ENCODE data around the gene PIM3.
A peak's percentile ranks its signal among the peaks of the same experiment; 100 is the strongest.

The PIM3 gene

DNA sequence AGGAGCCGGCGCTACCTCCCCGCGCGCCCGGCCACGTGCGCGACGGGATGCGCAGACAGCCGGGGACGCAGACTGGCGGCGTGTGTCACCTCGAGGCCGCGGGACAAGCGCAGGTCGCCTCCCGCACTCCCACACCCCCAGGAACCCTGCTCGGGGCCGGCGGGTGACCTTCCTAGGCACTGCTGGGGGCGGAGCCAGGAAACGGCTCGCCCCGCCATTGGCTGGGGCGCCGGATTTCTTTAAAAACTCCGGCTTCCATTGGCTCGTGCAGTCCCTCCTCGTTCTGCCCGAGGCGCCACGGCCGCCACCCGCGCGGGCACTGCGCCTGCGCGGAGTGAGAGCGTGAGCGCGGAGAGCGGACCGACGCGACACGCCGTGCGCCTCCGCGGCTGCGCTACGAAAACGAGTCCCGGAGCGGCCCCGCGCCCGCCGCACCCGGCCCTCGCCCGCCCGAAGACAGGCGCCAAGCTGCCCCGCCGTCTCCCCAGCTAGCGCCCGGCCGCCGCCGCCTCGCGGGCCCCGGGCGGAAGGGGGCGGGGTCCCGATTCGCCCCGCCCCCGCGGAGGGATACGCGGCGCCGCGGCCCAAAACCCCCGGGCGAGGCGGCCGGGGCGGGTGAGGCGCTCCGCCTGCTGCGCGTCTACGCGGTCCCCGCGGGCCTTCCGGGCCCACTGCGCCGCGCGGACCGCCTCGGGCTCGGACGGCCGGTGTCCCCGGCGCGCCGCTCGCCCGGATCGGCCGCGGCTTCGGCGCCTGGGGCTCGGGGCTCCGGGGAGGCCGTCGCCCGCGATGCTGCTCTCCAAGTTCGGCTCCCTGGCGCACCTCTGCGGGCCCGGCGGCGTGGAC lies at the start of gene PIM3:
PIM3 (plus strand) TSS at position 614 of the 846 bp plus-strand sequence; CDS start at position 790, 176 bp downstream.
- peak; percentile 86 for DNase-seq

- no peak for DNase-seq
Observed at GRCh38 chr22:49911881-49912625, 48.5 kb upstream of the PIM3 start.

- DNase-seq: no peak
Observed at GRCh38 chr22:49913026-49913425, 47.5 kb upstream of the PIM3 start.

GRCh38 chr22:49913446-49913845 lies 47.1 kb upstream of the PIM3 start:
- no peak for DNase-seq

GRCh38 chr22:49914256-49914655 lies 46.3 kb upstream of the PIM3 start:
- no peak for DNase-seq

DNA sequence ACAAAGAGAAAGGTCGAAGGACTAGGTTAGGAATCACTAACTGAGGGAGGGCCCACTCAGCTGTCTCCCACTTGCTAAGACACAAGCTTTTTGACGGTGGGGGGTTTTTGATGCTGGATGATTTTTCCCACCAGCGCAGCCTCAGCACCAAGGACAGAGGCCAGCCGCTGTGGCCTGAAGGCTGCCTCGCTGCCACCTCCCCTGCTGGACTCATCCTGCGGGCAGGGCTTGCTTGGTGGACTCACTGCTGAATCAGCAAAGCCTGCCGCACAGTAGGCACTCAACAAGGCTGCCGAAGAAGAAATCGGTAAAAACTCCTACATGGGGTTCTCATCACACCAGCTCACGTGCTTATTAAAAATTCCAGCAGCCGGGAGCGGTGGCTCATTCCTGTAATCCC lies 45.0 kb upstream of the PIM3 start:
- DNase-seq: no peak

- DNase-seq: no peak
Observed at GRCh38 chr22:49916831-49917230, 43.7 kb upstream of the PIM3 start.

DNA sequence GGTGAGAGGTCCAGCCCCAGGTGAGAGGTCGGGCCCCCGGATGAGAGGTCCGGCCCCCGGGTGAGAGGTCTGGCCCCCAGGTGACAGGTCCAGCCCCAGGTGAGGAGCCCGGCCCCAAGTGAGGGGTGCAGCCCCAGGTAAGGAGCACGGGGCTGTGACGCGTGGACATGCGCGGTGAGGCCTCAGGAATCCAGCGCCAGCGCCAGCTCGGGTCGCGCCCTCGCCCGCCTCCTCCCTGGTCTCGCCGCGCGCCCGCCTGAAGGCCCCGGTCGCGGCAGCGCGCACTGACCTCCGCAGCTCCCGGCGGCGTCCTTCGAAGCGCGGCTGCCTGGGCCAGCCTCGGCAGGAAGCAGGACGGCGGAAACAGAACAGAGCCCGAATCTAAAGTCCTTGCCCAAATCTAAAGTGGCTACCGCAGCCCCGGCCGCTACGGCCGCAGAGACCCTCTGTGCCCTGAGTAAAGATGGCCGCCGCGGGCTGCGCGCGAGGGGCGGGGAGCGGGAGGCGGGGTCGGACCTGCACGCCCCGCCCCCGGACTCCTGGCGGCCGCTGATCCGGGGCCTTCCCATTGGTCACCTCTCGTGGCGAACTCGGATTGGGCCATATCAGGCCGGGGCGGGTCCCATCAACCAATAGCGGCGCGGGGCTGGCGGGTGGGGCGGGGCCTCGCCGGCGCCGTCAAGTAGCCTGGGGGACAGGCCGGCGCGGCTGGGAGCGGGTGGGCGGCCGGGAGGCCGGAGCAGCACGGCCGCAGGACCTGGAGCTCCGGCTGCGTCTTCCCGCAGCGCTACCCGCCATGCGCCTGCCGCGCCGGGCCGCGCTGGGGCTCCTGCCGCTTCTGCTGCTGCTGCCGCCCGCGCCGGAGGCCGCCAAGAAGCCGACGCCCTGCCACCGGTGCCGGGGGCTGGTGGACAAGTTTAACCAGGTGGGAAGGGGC lies 42.3 kb upstream of the PIM3 start, which contains the start of the genes ALG12 and CRELD2:
ALG12 (minus strand) TSS at position 465 of the 937 bp plus-strand sequence. CDS start 4,673 bp downstream, outside the sequence.
CRELD2 (plus strand) TSS at position 661 of the 937 bp plus-strand sequence; CDS start at position 797, 136 bp downstream.
- DNase-seq: peak; percentile 97

DNA sequence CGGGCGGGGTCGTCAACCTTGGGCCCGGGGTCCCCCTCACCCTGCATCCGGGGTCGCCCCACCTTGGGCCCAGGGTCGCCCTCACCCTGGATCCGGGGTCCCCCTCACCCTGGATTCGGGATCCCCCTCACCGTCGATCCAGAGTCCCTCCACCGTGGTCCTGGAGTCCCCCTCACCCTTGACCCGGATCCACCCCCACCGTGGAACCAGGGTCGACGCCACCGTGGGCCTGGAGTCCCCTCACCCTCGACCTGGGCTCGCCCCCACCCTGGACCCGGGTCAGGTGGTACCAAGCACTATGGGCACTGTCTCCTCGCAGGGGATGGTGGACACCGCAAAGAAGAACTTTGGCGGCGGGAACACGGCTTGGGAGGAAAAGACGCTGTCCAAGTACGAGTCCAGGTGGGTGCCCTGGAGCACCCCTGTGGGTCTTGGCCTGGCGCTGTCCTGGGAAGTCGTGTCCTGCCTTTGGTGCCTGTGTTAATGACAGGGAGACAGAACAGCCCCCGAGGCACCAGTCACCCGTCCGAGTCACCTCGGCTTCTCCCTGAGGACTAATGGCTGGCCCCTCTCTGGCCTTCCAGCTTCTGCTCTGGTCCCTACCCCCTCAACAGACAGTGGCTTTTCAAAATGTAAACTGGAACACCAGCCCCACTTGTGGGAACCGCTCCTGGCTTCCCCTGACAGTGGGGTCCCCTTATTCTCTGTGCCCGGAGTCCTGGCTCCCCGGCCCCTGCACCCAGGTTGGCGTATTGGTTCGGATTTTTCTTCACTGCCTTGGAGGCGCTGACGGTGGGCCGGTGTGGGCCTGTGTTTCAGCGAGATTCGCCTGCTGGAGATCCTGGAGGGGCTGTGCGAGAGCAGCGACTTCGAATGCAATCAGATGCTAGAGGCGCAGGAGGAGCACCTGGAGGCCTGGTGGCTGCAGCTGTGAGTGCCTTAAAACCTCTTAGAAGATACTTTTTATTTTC lies 41.4 kb upstream of the PIM3 start:
- no peak for DNase-seq

DNA sequence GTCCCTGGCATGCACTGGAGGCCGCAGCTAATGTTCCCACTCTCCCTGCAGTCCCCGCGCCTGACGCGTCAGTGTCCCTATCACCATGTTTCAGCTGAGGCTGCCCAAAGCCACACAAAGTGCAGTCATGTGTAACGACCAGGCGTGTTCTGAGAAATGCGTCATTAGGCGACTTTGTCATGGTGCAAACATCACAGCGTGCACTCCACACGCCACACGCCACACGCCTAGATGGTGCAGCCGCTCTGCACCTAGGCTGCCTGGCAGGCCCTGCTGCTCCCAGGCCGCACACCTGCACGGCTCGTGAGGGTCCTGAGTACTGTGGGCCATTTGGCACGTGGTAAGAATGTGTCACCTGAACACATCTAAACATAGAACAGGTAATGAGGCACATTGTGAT lies 39.7 kb upstream of the PIM3 start:
- DNase-seq: no peak

- no peak for DNase-seq
Observed at GRCh38 chr22:49921508-49922278, 38.9 kb upstream of the PIM3 start.

DNA sequence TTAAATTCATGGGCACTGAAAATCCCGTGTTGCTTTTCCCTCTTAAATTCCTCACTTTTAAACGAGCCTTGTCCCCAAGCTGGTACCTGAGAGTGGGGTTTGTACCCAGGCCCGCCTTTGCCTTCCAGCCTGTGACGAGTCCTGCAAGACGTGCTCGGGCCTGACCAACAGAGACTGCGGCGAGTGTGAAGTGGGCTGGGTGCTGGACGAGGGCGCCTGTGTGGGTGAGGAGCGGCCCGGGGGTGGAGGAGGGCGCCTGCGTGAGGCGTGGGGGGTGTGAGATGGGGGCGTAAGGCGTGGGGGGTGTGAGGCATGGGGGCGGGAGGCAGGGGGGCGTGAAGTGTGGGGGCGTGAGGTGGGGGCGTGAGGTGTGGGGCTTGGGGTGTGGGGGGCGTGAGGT lies 38.1 kb upstream of the PIM3 start:
- no peak for DNase-seq

DNA sequence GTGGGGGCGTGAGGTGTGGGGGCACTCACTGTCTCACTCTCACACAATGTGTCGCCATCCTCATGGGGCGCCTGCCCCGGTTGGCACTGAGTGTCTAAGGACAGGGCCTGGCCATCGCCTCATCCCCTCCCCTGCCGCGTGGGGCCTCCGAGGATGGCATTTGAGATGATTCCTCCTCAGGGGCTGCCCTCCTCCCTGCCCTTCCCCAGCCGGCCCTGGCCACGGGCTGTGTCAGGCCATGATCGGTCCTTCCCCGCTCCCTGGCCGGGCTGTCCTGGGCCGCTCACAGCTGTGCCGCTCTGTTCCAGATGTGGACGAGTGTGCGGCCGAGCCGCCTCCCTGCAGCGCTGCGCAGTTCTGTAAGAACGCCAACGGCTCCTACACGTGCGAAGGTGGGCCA lies 37.6 kb upstream of the PIM3 start:
- no peak for DNase-seq

DNA sequence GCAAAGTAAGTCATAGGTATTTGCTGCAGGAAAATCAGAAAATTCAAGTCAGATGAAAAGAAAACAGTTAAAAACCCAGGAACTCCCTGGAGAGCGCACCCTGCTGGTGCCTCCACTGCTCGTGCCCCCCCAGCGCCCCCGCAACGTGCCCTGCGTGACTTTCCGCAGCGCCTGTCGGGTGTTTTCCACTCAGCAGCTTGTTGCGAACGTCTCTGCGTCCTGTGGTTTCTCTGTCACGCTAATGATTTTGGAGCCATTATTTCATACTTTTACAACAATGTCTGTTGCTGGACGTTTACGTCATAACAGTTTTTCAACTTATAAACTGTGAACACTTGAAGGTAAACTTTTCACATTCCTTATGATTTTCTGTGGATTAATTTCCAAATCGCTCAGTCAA lies 37.1 kb upstream of the PIM3 start:
- no peak for DNase-seq

- no peak for DNase-seq
Observed at GRCh38 chr22:49924113-49924833, 36.3 kb upstream of the PIM3 start.

- DNase-seq: peak; percentile 61
Observed at GRCh38 chr22:49925525-49926128, 34.9 kb upstream of the PIM3 start.

DNA sequence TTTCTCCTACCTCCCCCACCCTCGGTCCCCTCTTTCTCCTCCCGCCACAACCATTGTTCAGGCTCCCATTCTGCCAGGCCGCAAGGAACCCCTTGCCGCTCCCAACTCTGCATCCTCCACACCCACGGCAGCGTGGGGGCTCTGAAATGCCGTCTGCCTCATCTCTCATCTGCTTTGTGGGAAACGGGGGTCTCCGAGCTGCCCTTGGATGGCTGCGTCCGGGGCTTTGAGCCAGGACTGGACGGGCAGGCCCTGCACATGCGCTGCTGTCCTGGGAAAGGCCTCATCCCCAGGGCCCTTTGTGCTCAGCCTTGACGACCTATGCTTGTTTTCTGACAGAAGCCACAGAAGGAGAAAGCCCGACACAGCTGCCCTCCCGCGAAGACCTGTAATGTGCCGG lies 33.7 kb upstream of the PIM3 start:
- DNase-seq: no peak

DNA sequence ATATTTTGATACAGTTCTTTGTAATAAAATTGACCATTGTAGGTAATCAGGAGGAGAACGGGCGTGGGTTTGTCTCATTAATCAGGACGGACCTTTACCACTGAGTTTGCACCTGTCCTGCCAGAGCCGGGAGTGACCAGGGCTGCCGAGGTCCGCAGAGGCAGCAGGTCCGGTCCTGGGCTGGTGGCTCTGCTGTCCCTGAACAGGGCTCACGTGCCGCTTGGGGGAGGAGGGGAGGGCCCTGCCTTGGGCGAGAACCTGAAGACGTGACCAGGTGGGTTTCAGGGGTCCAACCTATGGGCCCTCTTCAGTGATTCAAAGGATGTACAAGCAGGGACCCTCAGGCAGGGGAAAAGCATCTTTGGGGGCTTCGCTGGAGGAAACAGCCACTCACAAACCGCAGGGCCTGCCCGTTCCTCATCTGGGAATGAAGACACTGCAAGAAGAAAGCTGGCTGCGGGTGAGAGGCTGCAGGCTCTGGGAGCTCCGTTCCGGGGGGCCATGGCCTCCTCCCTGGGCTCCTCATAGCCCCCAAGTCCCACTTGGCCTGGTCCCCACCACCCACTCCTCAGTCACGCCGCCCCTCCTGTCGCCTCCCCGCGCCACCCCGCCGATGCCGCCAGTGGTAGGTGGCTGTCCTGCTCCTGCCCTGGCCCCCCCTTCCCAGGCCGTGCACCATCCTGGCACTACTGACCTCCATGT lies 32.9 kb upstream of the PIM3 start:
- no peak for DNase-seq

DNA sequence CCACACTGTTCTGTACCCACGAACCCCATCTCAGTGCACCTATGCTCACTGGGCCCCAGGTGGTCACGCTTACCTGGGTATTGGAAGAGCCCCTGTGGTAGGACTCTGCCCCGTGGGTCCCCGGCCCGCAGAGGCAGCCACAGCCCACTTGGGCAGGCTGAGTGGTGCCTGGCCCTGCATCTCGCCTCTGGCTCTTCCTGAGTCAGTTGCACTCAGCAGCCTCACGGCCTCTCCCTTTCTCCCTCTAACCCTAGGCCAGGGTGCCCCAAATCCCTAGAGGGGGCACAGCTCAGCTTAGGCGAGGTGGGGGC lies 32.4 kb upstream of the PIM3 start:
- no peak for DNase-seq
